Keratinocyte (primary cell): Measurements from ENCODE around the gene IPMK.

Experiments used
- EZH2 ChIP-seq: IDR thresholded peaks from one replicate; pipeline ENCODE4 v1.6.1; 2012; ENCODE audit warnings: inconsistent platforms, mild to moderate bottlenecking, low read length, moderate library complexity
- TF ChIP-seq, protein P1 (sequence below), 3 experiments: IDR thresholded peaks in 1 of 3; conservative IDR thresholded peaks in 1 of 3; optimal IDR thresholded peaks in 1 of 3; 2 replicates in 2 of 3; 3 replicates in 1 of 3; pipeline versions ENCODE3 to v1.5.1; 2011; ENCODE audit warnings: low read length in 3 of 3, mild to moderate bottlenecking in 3 of 3, moderate library complexity in 2 of 3, control low read depth in 1 of 3, inconsistent platforms in 1 of 3; ENCODE audit not compliant: insufficient read depth in 2 of 3; ENCODE audit errors: extremely low read depth in 1 of 3

- TF ChIP-seq, protein P1, sequence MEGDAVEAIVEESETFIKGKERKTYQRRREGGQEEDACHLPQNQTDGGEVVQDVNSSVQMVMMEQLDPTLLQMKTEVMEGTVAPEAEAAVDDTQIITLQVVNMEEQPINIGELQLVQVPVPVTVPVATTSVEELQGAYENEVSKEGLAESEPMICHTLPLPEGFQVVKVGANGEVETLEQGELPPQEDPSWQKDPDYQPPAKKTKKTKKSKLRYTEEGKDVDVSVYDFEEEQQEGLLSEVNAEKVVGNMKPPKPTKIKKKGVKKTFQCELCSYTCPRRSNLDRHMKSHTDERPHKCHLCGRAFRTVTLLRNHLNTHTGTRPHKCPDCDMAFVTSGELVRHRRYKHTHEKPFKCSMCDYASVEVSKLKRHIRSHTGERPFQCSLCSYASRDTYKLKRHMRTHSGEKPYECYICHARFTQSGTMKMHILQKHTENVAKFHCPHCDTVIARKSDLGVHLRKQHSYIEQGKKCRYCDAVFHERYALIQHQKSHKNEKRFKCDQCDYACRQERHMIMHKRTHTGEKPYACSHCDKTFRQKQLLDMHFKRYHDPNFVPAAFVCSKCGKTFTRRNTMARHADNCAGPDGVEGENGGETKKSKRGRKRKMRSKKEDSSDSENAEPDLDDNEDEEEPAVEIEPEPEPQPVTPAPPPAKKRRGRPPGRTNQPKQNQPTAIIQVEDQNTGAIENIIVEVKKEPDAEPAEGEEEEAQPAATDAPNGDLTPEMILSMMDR (optimal IDR thresholded peaks at IDR 0.05 in 1 of 3, IDR thresholded peaks at IDR 0.05 in 1 of 3, conservative IDR thresholded peaks at IDR 0.05 in 1 of 3; ENCODE audit: extremely low read depth in 1 of 3, insufficient read depth in 2 of 3, low read length in 3 of 3): no peak
- no peak for TF ChIP-seq EZH2
Observed at GRCh38 chr10:58164517-58164916, 103.2 kb downstream of the IPMK start.
